Measurements from ENCODE around the gene RPL36.

Gene RPL36

GRCh38 chr19:5690125-5690954 lies at the start of gene RPL36:
TSS of gene RPL36 (plus strand) at chr19:5690295. CDS start at chr19:5690508, 213 bp downstream.
- peak; percentile 98 for DNase-seq

- DNase-seq = no peak
Measured at GRCh38 chr19:5641171-5641570, 48.9 kb upstream of the RPL36 start.

- DNase-seq = no peak
Measured at GRCh38 chr19:5642204-5642603, 47.9 kb upstream of the RPL36 start.

GRCh38 chr19:5643060-5643459 lies 47.0 kb upstream of the RPL36 start:
- DNase-seq = no peak

- DNase-seq = no peak
Measured at GRCh38 chr19:5644037-5644436, 46.1 kb upstream of the RPL36 start.

GRCh38 chr19:5645409-5645808 lies 44.7 kb upstream of the RPL36 start:
- no peak for DNase-seq

GRCh38 chr19:5646703-5647102 lies 43.4 kb upstream of the RPL36 start:
- DNase-seq = no peak

GRCh38 chr19:5648464-5648863 lies 41.6 kb upstream of the RPL36 start:
- no peak for DNase-seq

- DNase-seq = no peak
Measured at GRCh38 chr19:5651361-5651760, 38.7 kb upstream of the RPL36 start.

GRCh38 chr19:5652261-5652660 lies 37.8 kb upstream of the RPL36 start:
- DNase-seq = no peak

GRCh38 chr19:5654931-5655330 lies 35.2 kb upstream of the RPL36 start:
- DNase-seq = no peak

GRCh38 chr19:5655412-5655811 lies 34.7 kb upstream of the RPL36 start:
- DNase-seq = no peak

- DNase-seq = no peak
Measured at GRCh38 chr19:5661483-5661882, 28.6 kb upstream of the RPL36 start.

- DNase-seq = no peak
Measured at GRCh38 chr19:5663904-5664303, 26.2 kb upstream of the RPL36 start.

- DNase-seq = no peak
Measured at GRCh38 chr19:5664515-5664914, 25.6 kb upstream of the RPL36 start.

GRCh38 chr19:5665781-5666513 lies 24.1 kb upstream of the RPL36 start:
- DNase-seq = no peak

- DNase-seq = no peak
Measured at GRCh38 chr19:5666921-5667610, 23.0 kb upstream of the RPL36 start.

- no peak for DNase-seq
Measured at GRCh38 chr19:5667751-5668271, 22.3 kb upstream of the RPL36 start.

GRCh38 chr19:5669212-5669611 lies 20.9 kb upstream of the RPL36 start:
- no peak for DNase-seq

- no peak for DNase-seq
Measured at GRCh38 chr19:5671600-5671999, 18.5 kb upstream of the RPL36 start.

- DNase-seq = no peak
Measured at GRCh38 chr19:5672708-5673459, 17.2 kb upstream of the RPL36 start.

- no peak for DNase-seq
Measured at GRCh38 chr19:5673752-5674151, 16.3 kb upstream of the RPL36 start.

- DNase-seq = no peak
Measured at GRCh38 chr19:5674714-5675113, 15.4 kb upstream of the RPL36 start.
